ENCODE results near the gene GPR35. TPM values are rescaled to one million over a fixed set of nuclear protein-coding genes. Genes with fewer than 3 reads are reported as not detected.

The GPR35 gene
- total and polyA plus RNA-seq, 2 of the 13 experiments (the other 11 are each of a cell fraction or from before 2014, with no cell fraction given), result 27.1 to 44.2 TPM

GRCh38 chr2:240637901-240638345 lies 12.6 kb downstream of the GPR35 start:
- Histone ChIP-seq H4K20me1 (ENCODE audit: insufficient read depth, low read length) (no peaks in the 10 kb centered on the region), H3K36me3 (replicated peaks in 1 of 2; ENCODE audit: control insufficient read depth in 1 of 2, insufficient read depth in 2 of 2, low read length in 2 of 2) (no peaks in the 10 kb centered on the region), H3K9ac (ENCODE audit: insufficient read depth, low read depth, low read length) (no peak overlapping the region), H2AFZ (ENCODE audit: low read length) (no peak overlapping the region), H3K27me3 (ENCODE audit: control insufficient read depth in 1 of 2, insufficient read depth in 2 of 2, low read length in 2 of 2) (peaks cover 17 to 43% of the 10 kb centered on the region in 2 experiments), H3K4me1 (ENCODE audit: insufficient read depth, low read length) (no peaks in the 10 kb centered on the region), H3K9me3 (ENCODE audit: low read length) (peaks cover 27% of the 10 kb centered on the region), H3K79me2 (ENCODE audit: insufficient read depth, low read length) (no peaks in the 10 kb centered on the region), H3K4me3 (replicated peaks in 1 of 3; ENCODE audit: insufficient read depth in 1 of 3, low read depth in 2 of 3, low read length in 3 of 3) (no peak overlapping the region), H3K4me2 (ENCODE audit: low read depth, low read length) (no peak overlapping the region), H3K27ac (ENCODE audit: extremely low read length, insufficient read depth, low read length) (no peak overlapping the region)
- FAIRE-seq, result no peak
- TF ChIP-seq SCMH1 (CRISPR knock-in tag; IDR thresholded peaks at IDR 0.05; ENCODE audit: borderline replicate concordance) (no peak), KDM3A (CRISPR knock-in tag; IDR thresholded peaks at IDR 0.05; ENCODE audit: low read depth) (no peak), HIC2 (CRISPR knock-in tag; IDR thresholded peaks at IDR 0.05; ENCODE audit: low read depth) (no peak), ZNF776 (CRISPR knock-in tag; IDR thresholded peaks at IDR 0.05) (no peak), ZIK1 (CRISPR knock-in tag; IDR thresholded peaks at IDR 0.05; ENCODE audit: borderline replicate concordance, low read depth) (no peak), ZNF317 (CRISPR knock-in tag; IDR thresholded peaks at IDR 0.05) (no peak), ZNF260 (CRISPR knock-in tag; IDR thresholded peaks at IDR 0.05; ENCODE audit: borderline replicate concordance, low read depth) (no peak), ZNF580 (CRISPR knock-in tag; IDR thresholded peaks at IDR 0.05; ENCODE audit: borderline replicate concordance, low read depth) (no peak), ARNT2 (CRISPR knock-in tag; IDR thresholded peaks at IDR 0.05; ENCODE audit: low read depth) (no peak), HOMEZ (CRISPR knock-in tag; IDR thresholded peaks at IDR 0.05; ENCODE audit: low read depth) (no peak), ZNF564 (CRISPR knock-in tag; IDR thresholded peaks at IDR 0.05) (no peak), NFIB (CRISPR knock-in tag; IDR thresholded peaks at IDR 0.05; ENCODE audit: borderline replicate concordance) (no peak), SMAD9 (CRISPR knock-in tag; IDR thresholded peaks at IDR 0.05) (no peak), HOXD1 (CRISPR knock-in tag; IDR thresholded peaks at IDR 0.05) (no peak), HCFC1 (IDR thresholded peaks at IDR 0.05; ENCODE audit: low read depth, low read length) (no peak), PRDM15 (CRISPR knock-in tag; IDR thresholded peaks at IDR 0.05) (no peak)
- DNase-seq (ENCODE audit: low spot score), result no peak
- ChIA-PET CTCF (ENCODE audit: low intra/inter-chr PET ratio, low total read pairs) (no interaction called here), POLR2A (no interaction called here)
- BruUV-seq (replicated peaks), result no TSS peak
- intact Hi-C loops (cut with micrococcal nuclease; ENCODE audit: unreplicated experiment) (loop anchor here (1.0 kb wide), 1 partner anchor 43 kb away; no protein-coding TSS in a partner anchor), in situ Hi-C loops (cut with HindIII; ENCODE audit: extremely low pct_ligation_motif_present, low pct_unique_long_range_greater_than_20kb) (no loop called here)
- ATAC-seq, result no peak
- WGBS (ENCODE audit: low lambda C conversion rate), result 8% methylated on average over 2 of the region's 8 CpGs
